ENCODE data around the gene TAP2. TPM values are rescaled to one million over a fixed set of nuclear protein-coding genes. Genes with fewer than 3 reads are reported as not detected.

The TAP2 gene
- total RNA-seq, 1 experiment from 2014 or later = 59.9 TPM

- Histone ChIP-seq H3K27ac (ENCODE audit: low read depth, low read length) (no peak overlapping the region), H3K4me2 (ENCODE audit: low read length) (peak overlapping the region; percentile 68; the same call in 1 of the 2 replicates), H3K9ac (ENCODE audit: low read length) (no peak overlapping the region), H3K4me3 (replicated peaks in 1 of 2; ENCODE audit: low read depth in 1 of 2, low read length in 2 of 2) (no peak overlapping the region), H2AFZ (ENCODE audit: low read depth, low read length, poor library complexity, severe bottlenecking) (no peak overlapping the region), H3K4me1 (ENCODE audit: control insufficient read depth in 1 of 2, insufficient read depth in 2 of 2, low read length in 2 of 2) (peaks cover 6 to 14% of the 10 kb centered on the region in 2 experiments; a peak in 3 of 4 replicates), H3K27me3 (ENCODE audit: insufficient read depth, low read length) (no peaks in the 10 kb centered on the region), H3K9me2 (ENCODE audit: insufficient read depth) (no peaks in the 10 kb centered on the region), H3K9me3 (ENCODE audit: control insufficient read depth in 1 of 2, insufficient read depth in 1 of 2, low read depth in 1 of 2, low read length in 2 of 2) (no peaks in the 10 kb centered on the region), H3K36me3 (ENCODE audit: control insufficient read depth in 1 of 2, insufficient read depth in 2 of 2, low read length in 2 of 2) (no peaks in the 10 kb centered on the region; a peak in 1 of 4 replicates), H3K79me2 (ENCODE audit: insufficient read depth, low read length) (no peaks in the 10 kb centered on the region), H4K20me1 (ENCODE audit: insufficient read depth) (no peaks in the 10 kb centered on the region)
- TF ChIP-seq FOSL1 (IDR thresholded peaks at IDR 0.05; ENCODE audit: low read depth) (no peak), TCF7L2 (IDR thresholded peaks at IDR 0.05; ENCODE audit: borderline replicate concordance, extremely low read depth, insufficient read depth, insufficient read length) (no peak)
- intact Hi-C loops (cut with micrococcal nuclease) = no loop called here
- BruUV-seq (replicated peaks) = TSS peak; percentile 54
- ChIA-PET POLR2A (interaction anchor here (0.9 to 2.2 kb wide), 3 partner anchors 9 to 126 kb away, joined by 3 to 12 read pairs (median 4); partner anchors contain the start of genes PSMB9 and TAP1), RAD21 (ENCODE audit: low non-redundant PET in 1 of 2, low total read pairs in 2 of 2, uncharacterized antibody in 2 of 2, unreplicated experiment in 2 of 2) (interaction anchor here in 1 of 2 experiments (0.6 kb wide), 1 partner anchor 456 kb away, joined by 3 read pairs; no protein-coding TSS in a partner anchor), CTCF (interaction anchor here (1.4 to 2.4 kb wide), 3 partner anchors 8 to 23 kb away, joined by 5 to 13 read pairs (median 10); partner anchors contain the start of genes PSMB9 and TAP1)
- no peak for ATAC-seq
- DNase-seq (ENCODE audit: low read depth, low spot score) = no peak
Observed at GRCh38 chr6:32845384-32845884, 6.9 kb upstream of the TAP2 start.

DNA sequence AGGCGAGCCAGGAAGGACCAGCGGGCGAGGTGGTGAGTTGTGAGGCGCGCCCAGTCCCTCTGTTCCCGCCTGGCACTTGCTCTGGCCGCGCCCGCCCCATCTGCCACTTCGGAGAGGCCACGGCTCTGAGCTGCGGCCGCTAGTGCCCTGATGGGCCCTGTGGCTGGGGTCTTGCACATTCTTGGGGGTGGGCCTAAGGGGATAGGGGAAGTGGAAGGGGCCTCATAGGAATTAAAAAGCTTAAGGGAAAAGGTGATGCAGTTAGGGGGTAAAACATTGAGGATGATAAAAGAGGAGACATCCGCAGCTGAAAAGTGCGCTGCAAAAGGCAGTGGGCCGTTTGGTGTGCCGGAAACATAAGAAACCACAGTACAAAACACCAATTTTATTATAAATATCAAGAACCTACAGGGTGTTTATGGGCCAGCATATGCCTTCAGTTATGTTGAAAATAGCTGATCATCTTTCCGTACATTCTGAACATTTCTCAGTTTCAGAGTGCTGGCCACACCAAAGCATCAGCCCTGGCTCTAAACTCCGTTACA lies 6.4 kb upstream of the TAP2 start:
- Histone ChIP-seq H3K9me3 (ENCODE audit: control insufficient read depth in 1 of 2, insufficient read depth in 1 of 2, low read depth in 1 of 2, low read length in 2 of 2) (no peaks in the 10 kb centered on the region), H3K79me2 (ENCODE audit: insufficient read depth, low read length) (no peaks in the 10 kb centered on the region), H3K27me3 (ENCODE audit: insufficient read depth, low read length) (no peaks in the 10 kb centered on the region), H3K36me3 (ENCODE audit: control insufficient read depth in 1 of 2, insufficient read depth in 2 of 2, low read length in 2 of 2) (no peaks in the 10 kb centered on the region; a peak in 1 of 4 replicates), H3K4me1 (ENCODE audit: control insufficient read depth in 1 of 2, insufficient read depth in 2 of 2, low read length in 2 of 2) (peaks cover 6 to 14% of the 10 kb centered on the region in 2 experiments; a peak in 3 of 4 replicates), H3K9me2 (ENCODE audit: insufficient read depth) (no peaks in the 10 kb centered on the region), H3K4me3 (replicated peaks in 1 of 2; ENCODE audit: low read depth in 1 of 2, low read length in 2 of 2) (peak overlapping the region; percentile 5 to 22; a peak in 1 of 4 replicates), H3K27ac (ENCODE audit: low read depth, low read length) (peak overlapping the region; percentile 33; the same call in 1 of the 2 replicates), H4K20me1 (ENCODE audit: insufficient read depth) (no peaks in the 10 kb centered on the region), H3K4me2 (ENCODE audit: low read length) (peak overlapping the region; percentile 68), H2AFZ (ENCODE audit: low read depth, low read length, poor library complexity, severe bottlenecking) (no peak overlapping the region), H3K9ac (ENCODE audit: low read length) (peak overlapping the region; percentile 47)
- ATAC-seq = no peak
- no TSS peak for BruUV-seq (replicated peaks)
- intact Hi-C loops (cut with micrococcal nuclease) = no loop called here
- no peak for TF ChIP-seq CBX3 (IDR thresholded peaks at IDR 0.05; ENCODE audit: low read depth)
- TF ChIP-seq, protein P1, sequence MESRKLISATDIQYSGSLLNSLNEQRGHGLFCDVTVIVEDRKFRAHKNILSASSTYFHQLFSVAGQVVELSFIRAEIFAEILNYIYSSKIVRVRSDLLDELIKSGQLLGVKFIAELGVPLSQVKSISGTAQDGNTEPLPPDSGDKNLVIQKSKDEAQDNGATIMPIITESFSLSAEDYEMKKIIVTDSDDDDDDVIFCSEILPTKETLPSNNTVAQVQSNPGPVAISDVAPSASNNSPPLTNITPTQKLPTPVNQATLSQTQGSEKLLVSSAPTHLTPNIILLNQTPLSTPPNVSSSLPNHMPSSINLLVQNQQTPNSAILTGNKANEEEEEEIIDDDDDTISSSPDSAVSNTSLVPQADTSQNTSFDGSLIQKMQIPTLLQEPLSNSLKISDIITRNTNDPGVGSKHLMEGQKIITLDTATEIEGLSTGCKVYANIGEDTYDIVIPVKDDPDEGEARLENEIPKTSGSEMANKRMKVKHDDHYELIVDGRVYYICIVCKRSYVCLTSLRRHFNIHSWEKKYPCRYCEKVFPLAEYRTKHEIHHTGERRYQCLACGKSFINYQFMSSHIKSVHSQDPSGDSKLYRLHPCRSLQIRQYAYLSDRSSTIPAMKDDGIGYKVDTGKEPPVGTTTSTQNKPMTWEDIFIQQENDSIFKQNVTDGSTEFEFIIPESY (IDR thresholded peaks at IDR 0.05; ENCODE audit: extremely low read depth, insufficient replicate concordance, low read length) = no peak
- TF ChIP-seq ELF1 (IDR thresholded peaks at IDR 0.05; ENCODE audit: borderline replicate concordance, low read depth) = no peak
- POLR2A ChIA-PET = interaction anchor here (0.9 to 2.2 kb wide), 3 partner anchors 9 to 127 kb away, joined by 3 to 12 read pairs (median 4); partner anchors contain the start of genes PSMB9 and TAP1
- RAD21 ChIA-PET (ENCODE audit: low non-redundant PET in 1 of 2, low total read pairs in 2 of 2, uncharacterized antibody in 2 of 2, unreplicated experiment in 2 of 2) = no interaction called here
- no peak for DNase-seq (ENCODE audit: low read depth, low spot score)
- CTCF ChIA-PET = interaction anchor here (0.6 to 2.4 kb wide), 4 partner anchors 8 to 444 kb away, joined by 3 to 13 read pairs (median 8); partner anchors contain the start of genes PFDN6, PSMB9, TAP1 and WDR46

Data from HCT116 (cell line).